ENCODE data around the gene PAPPA.

The PAPPA gene

DNA sequence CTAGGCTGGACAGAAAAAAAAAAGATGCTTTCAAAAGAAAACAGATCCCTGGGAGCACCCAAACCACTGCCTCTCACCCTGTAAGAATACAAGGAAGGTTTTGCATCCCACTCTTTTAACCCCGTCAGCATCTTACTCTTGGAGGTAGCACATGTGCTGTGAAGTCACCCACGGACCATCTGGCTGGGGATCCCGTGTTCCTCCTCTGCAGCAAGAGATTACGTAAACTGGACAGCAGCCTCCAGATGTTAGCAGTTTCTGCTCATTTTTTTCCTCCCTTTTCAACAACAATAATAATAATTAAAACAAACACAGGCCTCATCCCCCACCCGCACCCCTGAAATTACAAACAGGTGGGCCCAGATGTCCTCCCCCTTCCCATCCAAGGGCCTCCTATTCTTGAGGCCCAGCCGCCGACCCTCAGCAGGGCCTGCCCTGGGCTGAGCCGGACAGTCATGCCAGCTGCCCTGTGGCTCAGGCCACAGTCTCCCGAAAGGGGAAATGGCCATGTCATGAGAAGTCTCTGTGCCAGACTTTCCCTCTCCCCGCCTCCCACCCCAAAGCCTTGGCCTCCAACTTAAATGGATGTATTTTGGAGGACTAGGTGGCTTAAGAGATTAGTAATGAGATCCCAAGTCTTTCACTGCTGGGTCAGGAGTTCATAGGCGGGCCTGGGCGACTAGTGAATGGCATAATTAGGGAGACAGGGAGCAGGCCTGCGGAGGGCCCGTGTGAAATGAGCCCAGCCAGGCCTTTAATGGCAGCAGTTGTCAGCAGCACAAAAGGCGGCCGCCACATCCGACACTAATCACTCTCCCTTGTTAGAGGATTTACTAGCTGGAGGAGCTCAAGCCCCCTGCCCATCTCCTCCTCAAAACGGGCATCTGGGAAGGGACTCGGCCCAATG lies 165.1 kb downstream of the PAPPA start:
- TF ChIP-seq, protein P1, sequence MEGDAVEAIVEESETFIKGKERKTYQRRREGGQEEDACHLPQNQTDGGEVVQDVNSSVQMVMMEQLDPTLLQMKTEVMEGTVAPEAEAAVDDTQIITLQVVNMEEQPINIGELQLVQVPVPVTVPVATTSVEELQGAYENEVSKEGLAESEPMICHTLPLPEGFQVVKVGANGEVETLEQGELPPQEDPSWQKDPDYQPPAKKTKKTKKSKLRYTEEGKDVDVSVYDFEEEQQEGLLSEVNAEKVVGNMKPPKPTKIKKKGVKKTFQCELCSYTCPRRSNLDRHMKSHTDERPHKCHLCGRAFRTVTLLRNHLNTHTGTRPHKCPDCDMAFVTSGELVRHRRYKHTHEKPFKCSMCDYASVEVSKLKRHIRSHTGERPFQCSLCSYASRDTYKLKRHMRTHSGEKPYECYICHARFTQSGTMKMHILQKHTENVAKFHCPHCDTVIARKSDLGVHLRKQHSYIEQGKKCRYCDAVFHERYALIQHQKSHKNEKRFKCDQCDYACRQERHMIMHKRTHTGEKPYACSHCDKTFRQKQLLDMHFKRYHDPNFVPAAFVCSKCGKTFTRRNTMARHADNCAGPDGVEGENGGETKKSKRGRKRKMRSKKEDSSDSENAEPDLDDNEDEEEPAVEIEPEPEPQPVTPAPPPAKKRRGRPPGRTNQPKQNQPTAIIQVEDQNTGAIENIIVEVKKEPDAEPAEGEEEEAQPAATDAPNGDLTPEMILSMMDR (IDR thresholded peaks at IDR 0.05; ENCODE audit: insufficient read depth, low read depth, low read length, missing control alignments) = no peak
- no peak overlapping the region for H3K4me3 ChIP-seq (ENCODE audit: low read length)
- DNase-seq (ENCODE audit: low read depth) = no peak

DNA sequence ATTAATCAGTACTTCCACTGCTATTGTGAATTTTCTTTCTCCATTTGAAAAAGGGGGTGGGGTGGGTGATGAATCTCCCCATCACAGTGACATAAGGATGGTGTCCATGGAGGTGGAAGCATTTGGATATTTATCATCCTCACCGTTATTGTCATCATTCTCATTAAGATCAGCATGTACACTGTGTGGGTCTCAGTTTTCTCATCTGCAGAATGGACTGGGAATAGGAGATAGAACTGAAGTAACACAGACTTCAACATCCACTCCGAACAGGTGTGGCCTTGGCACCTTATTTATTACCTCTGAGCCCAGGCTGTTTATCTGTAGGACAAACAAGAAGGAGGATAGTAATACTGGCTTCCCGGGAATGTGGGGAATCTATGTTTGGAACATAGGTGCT lies 165.9 kb downstream of the PAPPA start:
- H3K4me3 ChIP-seq (ENCODE audit: low read length) = no peak overlapping the region
- no peak for DNase-seq (ENCODE audit: low read depth)
- TF ChIP-seq, protein P1 (IDR thresholded peaks at IDR 0.05; ENCODE audit: insufficient read depth, low read depth, low read length, missing control alignments) = no peak

DNA sequence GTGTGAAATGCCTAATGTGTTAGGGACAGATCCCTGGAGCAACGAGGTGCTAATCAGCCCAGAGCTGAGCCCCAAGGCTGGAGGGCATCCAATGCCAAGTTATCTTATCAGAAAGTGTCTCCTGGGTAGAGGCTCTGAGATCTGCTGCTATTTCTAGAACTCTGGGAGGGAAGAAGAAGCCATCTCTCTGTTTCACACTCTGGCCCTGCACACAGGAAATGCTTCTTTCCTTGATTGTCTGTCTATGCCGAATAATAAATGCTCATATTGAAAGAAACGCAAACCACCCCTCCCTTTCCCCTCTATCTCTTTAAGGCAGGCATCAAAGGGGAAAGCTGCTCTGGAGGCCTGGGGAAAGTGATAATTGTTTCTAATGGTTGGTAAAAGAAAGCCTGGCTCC lies 166.7 kb downstream of the PAPPA start:
- DNase-seq (ENCODE audit: low read depth) = no peak
- TF ChIP-seq, protein P1 (IDR thresholded peaks at IDR 0.05; ENCODE audit: insufficient read depth, low read depth, low read length, missing control alignments) = no peak
- H3K4me3 ChIP-seq (ENCODE audit: low read length) = no peak overlapping the region

DNA sequence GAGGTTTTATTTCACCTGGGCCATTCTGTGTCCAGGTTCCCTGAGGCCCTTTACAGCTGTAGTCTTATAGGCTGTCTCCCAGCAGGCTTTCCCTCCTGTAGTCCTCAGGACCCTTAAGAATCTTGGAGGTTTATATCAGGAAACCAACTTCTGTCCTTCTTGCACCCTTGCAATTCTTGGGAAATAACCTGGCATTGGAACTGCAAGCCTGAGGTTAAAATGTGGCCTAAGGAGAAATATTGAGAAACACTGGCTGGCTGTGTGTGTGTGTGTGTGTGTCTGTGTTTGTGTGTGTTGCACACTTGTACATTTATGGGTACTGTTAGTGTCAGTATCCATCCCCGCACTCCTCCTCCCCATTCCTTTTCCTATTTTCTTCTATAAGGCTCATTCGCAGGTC lies 168.9 kb downstream of the PAPPA start:
- TF ChIP-seq, protein P1 (IDR thresholded peaks at IDR 0.05; ENCODE audit: insufficient read depth, low read depth, low read length, missing control alignments) = no peak
- H3K4me3 ChIP-seq (ENCODE audit: low read length) = no peak overlapping the region
- DNase-seq (ENCODE audit: low read depth) = no peak

DNA sequence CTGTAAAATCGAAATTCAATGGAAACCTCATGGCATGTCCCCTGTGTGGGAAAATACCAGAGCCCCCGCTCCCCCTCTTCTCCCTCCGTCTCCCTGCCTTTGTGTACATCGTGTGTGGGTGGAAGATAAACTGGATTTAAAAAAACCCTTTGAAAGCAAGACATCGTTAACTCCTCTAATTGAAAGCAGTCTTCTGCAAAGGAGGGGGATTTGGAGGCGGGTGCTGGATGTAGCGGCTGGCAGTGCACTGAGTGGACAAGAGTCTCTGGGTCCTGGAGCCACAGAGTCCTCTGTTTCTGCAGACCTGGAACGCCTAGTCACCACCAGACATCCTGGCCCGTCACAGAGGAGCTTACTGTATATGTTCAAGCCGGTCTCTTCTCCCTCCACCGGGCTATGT lies 169.4 kb downstream of the PAPPA start:
- no peak for DNase-seq (ENCODE audit: low read depth)
- H3K4me3 ChIP-seq (ENCODE audit: low read length) = no peak overlapping the region
- TF ChIP-seq, protein P1 (IDR thresholded peaks at IDR 0.05; ENCODE audit: insufficient read depth, low read depth, low read length, missing control alignments) = no peak

DNA sequence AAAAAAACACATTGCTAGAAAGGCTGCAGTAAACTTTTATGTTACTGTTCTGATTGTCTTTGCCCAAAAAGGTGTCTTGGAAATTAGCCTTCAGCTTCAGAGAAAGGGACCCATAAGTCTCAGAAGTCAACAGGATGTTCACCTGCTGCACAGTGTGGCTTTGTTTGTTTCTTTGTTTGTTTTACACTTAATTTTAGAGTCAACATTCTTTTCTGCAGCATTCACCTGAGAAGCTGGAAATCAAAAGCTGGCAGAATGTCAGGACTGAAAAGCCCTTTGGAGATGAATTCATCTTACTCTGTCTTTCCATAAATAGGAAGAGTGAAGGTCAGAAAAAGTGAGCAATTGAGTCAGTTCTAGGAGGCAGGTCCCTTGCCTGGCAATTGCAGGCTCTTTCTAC lies 170.0 kb downstream of the PAPPA start:
- H3K4me3 ChIP-seq (ENCODE audit: low read length) = no peak overlapping the region
- TF ChIP-seq, protein P1 (IDR thresholded peaks at IDR 0.05; ENCODE audit: insufficient read depth, low read depth, low read length, missing control alignments) = no peak
- DNase-seq (ENCODE audit: low read depth) = no peak

DNA sequence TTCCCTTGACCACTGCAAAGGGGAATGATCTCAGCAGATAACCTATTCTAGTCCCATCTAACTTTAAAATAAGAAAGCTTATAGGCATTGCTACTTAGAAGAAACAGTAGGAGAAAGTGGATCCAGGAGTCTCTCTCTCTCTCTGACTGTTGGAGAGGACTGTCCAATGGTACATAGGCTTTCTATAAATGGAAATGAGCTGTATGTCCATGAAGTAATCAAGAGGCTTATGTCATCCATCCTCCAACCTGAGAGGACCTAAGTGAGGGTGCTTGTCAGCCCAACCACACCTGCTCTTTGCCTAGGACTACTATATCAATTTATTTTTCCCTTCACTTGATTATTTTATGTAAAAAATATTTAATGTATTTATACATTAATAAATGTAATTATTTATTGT lies 172.3 kb downstream of the PAPPA start:
- DNase-seq (ENCODE audit: low read depth) = no peak
- no peak overlapping the region for H3K4me3 ChIP-seq (ENCODE audit: low read length)
- TF ChIP-seq, protein P1 (IDR thresholded peaks at IDR 0.05; ENCODE audit: insufficient read depth, low read depth, low read length, missing control alignments) = no peak

Measured in epithelial cell of esophagus (primary cell).